PFSK-1 (cell line): Measurements from ENCODE around the gene PDCD4.

Experiments
- POLR2AphosphoS5 ChIP-seq: IDR thresholded peaks from 2 replicates; pipeline ENCODE4 v1.6.1; 2012; ENCODE audit warnings: low read depth, mild to moderate bottlenecking, control low read depth, low read length, moderate library complexity
- SIN3A ChIP-seq: IDR thresholded peaks from 2 replicates; pipeline ENCODE4 v1.6.1; 2012; ENCODE audit warnings: mild to moderate bottlenecking, low read length, moderate library complexity, borderline replicate concordance; ENCODE audit not compliant: insufficient read depth

- TF ChIP-seq SIN3A (no peak), POLR2AphosphoS5 (no peak)
Observed at GRCh38 chr10:110824152-110824441, 47.6 kb upstream of the PDCD4 start.
